Neural cell (in vitro differentiated cells): ENCODE data around the gene NTN3.

Source experiments
- CTCF ChIP-seq: fragments of 450-650 bp; IDR thresholded peaks from 2 replicates; pipeline ENCODE4 v1.5.1; 2014; ENCODE audit warnings: antibody characterized with exemption, mild to moderate bottlenecking, moderate library complexity; ENCODE audit not compliant: poor library complexity, severe bottlenecking
- EP300 ChIP-seq: fragments of 450-650 bp; conservative IDR thresholded peaks from 2 replicates; pipeline ENCODE4 v1.6.1; 2014; ENCODE audit warnings: antibody characterized with exemption, mild to moderate bottlenecking, moderate library complexity; ENCODE audit not compliant: poor library complexity, severe bottlenecking
- EZH2 ChIP-seq: fragments of 200-600, 300-800 bp; shearing (Covaris generic), sonication (generic); IDR thresholded peaks from 2 replicates; pipeline ENCODE4 v1.6.1; 2014; ENCODE audit warnings: antibody characterized with exemption, low read length, borderline replicate concordance, mild to moderate bottlenecking; ENCODE audit not compliant: insufficient read depth, poor library complexity, severe bottlenecking
- MXI1 ChIP-seq: fragments of 450-650 bp; conservative IDR thresholded peaks from 2 replicates; pipeline ENCODE4 v1.6.1; 2014; ENCODE audit warnings: antibody characterized with exemption, mild to moderate bottlenecking; ENCODE audit not compliant: poor library complexity, severe bottlenecking
- POLR2AphosphoS5 ChIP-seq: IDR thresholded peaks from 2 replicates; pipeline ENCODE4 v1.6.1; 2012
- RAD21 ChIP-seq: fragments of 450-650 bp; conservative IDR thresholded peaks from 2 replicates; pipeline ENCODE4 v1.6.1; 2014; ENCODE audit warnings: antibody characterized with exemption, mild to moderate bottlenecking, moderate library complexity
- REST ChIP-seq: IDR thresholded peaks from 2 replicates; pipeline ENCODE4 v1.6.1; 2012; ENCODE audit warnings: borderline replicate concordance
- SMC3 ChIP-seq: fragments of 450-650 bp; conservative IDR thresholded peaks from 2 replicates; pipeline ENCODE4 v1.6.1; 2014; ENCODE audit warnings: antibody characterized with exemption, mild to moderate bottlenecking, moderate library complexity; ENCODE audit not compliant: poor library complexity
- TAF1 ChIP-seq: IDR thresholded peaks from 2 replicates; pipeline ENCODE4 v1.6.1; 2012; ENCODE audit warnings: low read depth

- TF ChIP-seq EZH2 (no peak), CTCF (no peak), POLR2AphosphoS5 (no peak), RAD21 (no peak), REST (no peak), TAF1 (no peak), EP300 (no peak), SMC3 (no peak), MXI1 (no peak)
These were observed 4.2 kb upstream of the NTN3 start for GRCh38 chr16:2466667-2467527.
